ENCODE results near the gene EPHA2. TPM values are rescaled to one million over a fixed set of nuclear protein-coding genes. Genes with fewer than 3 reads are reported as not detected.
A peak's percentile ranks its signal among the peaks of the same experiment; 100 is the strongest.
"Not testable (repeated sequence)": the region's sequence is repeated elsewhere in the genome, so short reads cannot be mapped to it uniquely, and the experiment has no call there.

The EPHA2 gene
- total RNA-seq, 1 experiment from 2014 or later, result 47.1 TPM

GRCh38 chr1:16167331-16168143 lies 11.7 kb upstream of the EPHA2 start:
- DNase-seq (ENCODE audit: low read depth), result no peak

- no peak for DNase-seq (ENCODE audit: low read depth)
These were observed 10.2 kb upstream of the EPHA2 start for GRCh38 chr1:16166117-16166516.

GRCh38 chr1:16165548-16165947 lies 9.7 kb upstream of the EPHA2 start:
- no peak for DNase-seq (ENCODE audit: low read depth)

GRCh38 chr1:16165073-16165364 lies 9.2 kb upstream of the EPHA2 start:
- no peak for DNase-seq (ENCODE audit: low read depth)

- peak; percentile 96 for DNase-seq (ENCODE audit: low read depth)
These were observed 8.6 kb upstream of the EPHA2 start for GRCh38 chr1:16164213-16165072.

- not testable (repeated sequence) for DNase-seq (ENCODE audit: low read depth)
These were observed 7.8 kb upstream of the EPHA2 start for GRCh38 chr1:16163608-16164212.

GRCh38 chr1:16162163-16162822 lies 6.4 kb upstream of the EPHA2 start:
- no peak for DNase-seq (ENCODE audit: low read depth)

- DNase-seq (ENCODE audit: low read depth), result no peak
These were observed 5.8 kb upstream of the EPHA2 start for GRCh38 chr1:16161717-16162116.

- DNase-seq (ENCODE audit: low read depth), result no peak
These were observed 3.3 kb upstream of the EPHA2 start for GRCh38 chr1:16158993-16159831.

GRCh38 chr1:16158025-16158424 lies 2.2 kb upstream of the EPHA2 start:
- DNase-seq (ENCODE audit: low read depth), result peak; percentile 75

- DNase-seq (ENCODE audit: low read depth), result peak; percentile 47
These were observed 1.1 kb upstream of the EPHA2 start for GRCh38 chr1:16156848-16157495.

GRCh38 chr1:16153999-16154673 lies 1.7 kb downstream of the EPHA2 start:
- peak; percentile 57 for DNase-seq (ENCODE audit: low read depth)

GRCh38 chr1:16153096-16153998 lies 2.5 kb downstream of the EPHA2 start:
- no peak for DNase-seq (ENCODE audit: low read depth)

- DNase-seq (ENCODE audit: low read depth), result no peak
These were observed 3.3 kb downstream of the EPHA2 start for GRCh38 chr1:16152481-16153087.

GRCh38 chr1:16151995-16152384 lies 3.9 kb downstream of the EPHA2 start:
- no peak for DNase-seq (ENCODE audit: low read depth)

- DNase-seq (ENCODE audit: low read depth), result peak; percentile 87
These were observed 4.5 kb downstream of the EPHA2 start for GRCh38 chr1:16151196-16151994.

GRCh38 chr1:16150508-16150907 lies 5.4 kb downstream of the EPHA2 start:
- DNase-seq (ENCODE audit: low read depth), result no peak

Measured in RPMI7951 (cell line).